HepG2 (cell line): Measurements from ENCODE around the gene SLC20A1. TPM values are rescaled to one million over a fixed set of nuclear protein-coding genes. Genes with fewer than 3 reads are reported as not detected.

Experiments used
- JUN ChIP-seq: sonication (generic); formaldehyde crosslinking; IDR thresholded peaks from 2 replicates; pipeline ENCODE4 v1.4.0; 2020; ENCODE audit warnings: mild to moderate bottlenecking, missing genetic modification reagents
- MAF1 ChIP-seq: sonication (generic); formaldehyde crosslinking; IDR thresholded peaks from 2 replicates; pipeline ENCODE4 v1.5.0; 2020; ENCODE audit warnings: missing genetic modification reagents, borderline replicate concordance
- MED13 ChIP-seq: sonication (generic); formaldehyde crosslinking; IDR thresholded peaks from 2 replicates; pipeline ENCODE4 v1.5.0; 2020; ENCODE audit warnings: missing genetic modification reagents
- MED8 ChIP-seq: sonication (generic); formaldehyde crosslinking; IDR thresholded peaks from 2 replicates; pipeline ENCODE4 v1.8.1; 2023; ENCODE audit warnings: mild to moderate bottlenecking, missing genetic modification reagents; ENCODE audit not compliant: insufficient replicate concordance
- MIER2 ChIP-seq: IDR thresholded peaks from 2 replicates; pipeline ENCODE4 v1.6.1; 2016; ENCODE audit warnings: missing biosample characterization, missing genetic modification reagents
- NR2F1 ChIP-seq, 2 experiments: fragments of 450-650 bp in 1 of 2; formaldehyde crosslinking in 1 of 2; IDR thresholded peaks; 2 replicates each; pipeline versions ENCODE4 v1.5.0 to v1.6.1; 2016 to 2020; ENCODE audit warnings: mild to moderate bottlenecking in 1 of 2, missing compliant biosample characterization in 1 of 2, missing genetic modification reagents in 1 of 2, moderate library complexity in 1 of 2
- SKI ChIP-seq: fragments of 450-650 bp; IDR thresholded peaks from one replicate; pipeline ENCODE4 v1.6.1; 2018; ENCODE audit warnings: mild to moderate bottlenecking; ENCODE audit not compliant: partially characterized antibody
- SMC3 ChIP-seq: IDR thresholded peaks from 2 replicates; pipeline ENCODE4 v1.6.1; 2011; ENCODE audit warnings: low read length, improper control_type of control experiment
- SPEN ChIP-seq: sonication (generic); formaldehyde crosslinking; IDR thresholded peaks from 2 replicates; pipeline ENCODE4 v1.5.1; 2020; ENCODE audit warnings: low read depth, mild to moderate bottlenecking, missing genetic modification reagents
- TEAD3 ChIP-seq: optimal IDR thresholded peaks from 2 replicates; pipeline ENCODE3; 2016; ENCODE audit warnings: borderline replicate concordance
- ZFP36 ChIP-seq: fragments of 150-350 bp; IDR thresholded peaks from 2 replicates; pipeline ENCODE4 v1.6.1; 2018; ENCODE audit warnings: borderline replicate concordance, low read length, low read depth; ENCODE audit not compliant: partially characterized antibody
- ZNF460 ChIP-seq: sonication (generic); formaldehyde crosslinking; IDR thresholded peaks from 2 replicates; pipeline ENCODE4 v1.5.1; 2020; ENCODE audit warnings: missing genetic modification reagents, mild to moderate bottlenecking, borderline replicate concordance
- ZSCAN12 ChIP-seq: sonication (generic); formaldehyde crosslinking; IDR thresholded peaks from 2 replicates; pipeline ENCODE4 v1.9.0; 2021; ENCODE audit warnings: mild to moderate bottlenecking, missing genetic modification reagents
- polyA plus RNA-seq, 8 experiments: library from polyadenylated mRNA; depleted of rRNA in 3 of 8; stranded (reverse) in 7 of 8; unstranded in 1 of 8; fragments of >200 nt; fragmentation: Illumina TruSeq in 4 of 8; extraction: Trizol in 4 of 8; gene quantifications; 2 replicates each; pipeline versions ENCODE4 v1.2.1 to v1.2.3, GENCODE V29; 2011 to 2016; ENCODE audit warnings: low read depth in 4 of 8, missing spikeins in 1 of 8, mixed read lengths in 1 of 8; ENCODE audit not compliant: insufficient read depth in 1 of 8
- total RNA-seq, 5 experiments: library from RNA; depleted of rRNA; stranded (reverse); fragments of >200 nt; fragmentation: Illumina TruSeq; extraction: Trizol; gene quantifications; 2 replicates each; pipeline ENCODE4 v1.2.3, GENCODE V29; 2016; ENCODE audit warnings: low read depth in 1 of 5
- TF ChIP-seq, protein P1 (sequence below): IDR thresholded peaks from 2 replicates; pipeline ENCODE4 v1.4.0; 2020; ENCODE audit warnings: mild to moderate bottlenecking, missing genetic modification reagents
- TF ChIP-seq, protein P2 (sequence below), 2 experiments: sonication (generic) in 1 of 2; formaldehyde crosslinking in 1 of 2; IDR thresholded peaks; 2 replicates each; pipeline versions ENCODE4 v1.4.0 to v1.6.1; 2018 to 2020; ENCODE audit warnings: missing genetic modification reagents in 2 of 2, borderline replicate concordance in 1 of 2, low read depth in 1 of 2, mild to moderate bottlenecking in 1 of 2, missing biosample characterization in 1 of 2
- TF ChIP-seq, protein P3 (sequence below): IDR thresholded peaks from 2 replicates; pipeline ENCODE4 v1.6.1; 2016; ENCODE audit warnings: low read depth, borderline replicate concordance
- TF ChIP-seq, protein P4 (sequence below): IDR thresholded peaks from 2 replicates; pipeline ENCODE4 v1.6.1; 2016
- TF ChIP-seq, protein P5 (sequence below): sonication (generic); formaldehyde crosslinking; IDR thresholded peaks from 2 replicates; pipeline ENCODE4 v1.4.0; 2020; ENCODE audit warnings: missing genetic modification reagents, mild to moderate bottlenecking, borderline replicate concordance

The SLC20A1 gene
- total and polyA plus RNA-seq, 2 of the 13 experiments (the other 11 are each of a cell fraction or from before 2014, with no cell fraction given): 54.0 to 85.9 TPM

DNA sequence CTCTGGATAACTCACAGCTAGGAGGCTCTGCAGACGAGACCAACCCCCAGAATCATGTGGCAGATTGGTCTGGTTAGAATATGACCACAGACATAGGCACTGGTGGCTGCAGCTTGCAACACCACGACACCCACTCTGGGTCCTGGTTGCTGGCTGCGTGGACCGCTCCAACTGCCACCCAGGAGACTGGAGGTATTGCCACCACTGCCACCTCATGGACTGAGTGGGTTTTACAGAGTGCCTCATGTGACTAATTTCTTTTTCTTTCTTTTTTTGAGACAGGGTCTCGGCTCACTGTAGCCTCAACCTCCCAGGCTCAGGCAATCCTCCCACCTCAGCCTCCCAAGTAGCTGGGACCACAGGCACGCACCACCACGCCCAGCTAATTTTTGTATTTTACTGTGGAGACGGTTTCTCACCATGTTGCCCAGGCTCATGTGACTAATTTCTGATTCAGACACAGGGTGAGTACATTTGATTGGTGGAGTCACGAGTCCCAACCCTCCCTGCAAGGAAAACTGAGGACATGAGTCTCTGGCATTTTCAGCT, 45.2 kb downstream of the SLC20A1 start (continued):
- TF ChIP-seq, protein P1, sequence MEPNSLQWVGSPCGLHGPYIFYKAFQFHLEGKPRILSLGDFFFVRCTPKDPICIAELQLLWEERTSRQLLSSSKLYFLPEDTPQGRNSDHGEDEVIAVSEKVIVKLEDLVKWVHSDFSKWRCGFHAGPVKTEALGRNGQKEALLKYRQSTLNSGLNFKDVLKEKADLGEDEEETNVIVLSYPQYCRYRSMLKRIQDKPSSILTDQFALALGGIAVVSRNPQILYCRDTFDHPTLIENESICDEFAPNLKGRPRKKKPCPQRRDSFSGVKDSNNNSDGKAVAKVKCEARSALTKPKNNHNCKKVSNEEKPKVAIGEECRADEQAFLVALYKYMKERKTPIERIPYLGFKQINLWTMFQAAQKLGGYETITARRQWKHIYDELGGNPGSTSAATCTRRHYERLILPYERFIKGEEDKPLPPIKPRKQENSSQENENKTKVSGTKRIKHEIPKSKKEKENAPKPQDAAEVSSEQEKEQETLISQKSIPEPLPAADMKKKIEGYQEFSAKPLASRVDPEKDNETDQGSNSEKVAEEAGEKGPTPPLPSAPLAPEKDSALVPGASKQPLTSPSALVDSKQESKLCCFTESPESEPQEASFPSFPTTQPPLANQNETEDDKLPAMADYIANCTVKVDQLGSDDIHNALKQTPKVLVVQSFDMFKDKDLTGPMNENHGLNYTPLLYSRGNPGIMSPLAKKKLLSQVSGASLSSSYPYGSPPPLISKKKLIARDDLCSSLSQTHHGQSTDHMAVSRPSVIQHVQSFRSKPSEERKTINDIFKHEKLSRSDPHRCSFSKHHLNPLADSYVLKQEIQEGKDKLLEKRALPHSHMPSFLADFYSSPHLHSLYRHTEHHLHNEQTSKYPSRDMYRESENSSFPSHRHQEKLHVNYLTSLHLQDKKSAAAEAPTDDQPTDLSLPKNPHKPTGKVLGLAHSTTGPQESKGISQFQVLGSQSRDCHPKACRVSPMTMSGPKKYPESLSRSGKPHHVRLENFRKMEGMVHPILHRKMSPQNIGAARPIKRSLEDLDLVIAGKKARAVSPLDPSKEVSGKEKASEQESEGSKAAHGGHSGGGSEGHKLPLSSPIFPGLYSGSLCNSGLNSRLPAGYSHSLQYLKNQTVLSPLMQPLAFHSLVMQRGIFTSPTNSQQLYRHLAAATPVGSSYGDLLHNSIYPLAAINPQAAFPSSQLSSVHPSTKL: peak; percentile 30; the same call in 1 of the 2 replicates
- TF ChIP-seq MED13 (no peak), ZNF460 (no peak), JUN (CRISPR knock-in tag) (no peak), NR2F1 (CRISPR knock-in tag; IDR thresholded peaks at IDR 0.05) (no peak), MIER2 (CRISPR knock-in tag) (0 out of 2 replicates have a peak, but pooled peaks have one; percentile 49), ZSCAN12 (CRISPR knock-in tag) (no peak), SPEN (CRISPR knock-in tag) (peak; percentile 29; the same call in 1 of the 2 replicates), MAF1 (CRISPR knock-in tag) (no peak), TEAD3 (peak; percentile 53), SKI (peak; percentile 35), ZFP36 (no peak), MED8 (CRISPR knock-in tag) (no peak), SMC3 (peak; percentile 79)
- TF ChIP-seq, protein P2, sequence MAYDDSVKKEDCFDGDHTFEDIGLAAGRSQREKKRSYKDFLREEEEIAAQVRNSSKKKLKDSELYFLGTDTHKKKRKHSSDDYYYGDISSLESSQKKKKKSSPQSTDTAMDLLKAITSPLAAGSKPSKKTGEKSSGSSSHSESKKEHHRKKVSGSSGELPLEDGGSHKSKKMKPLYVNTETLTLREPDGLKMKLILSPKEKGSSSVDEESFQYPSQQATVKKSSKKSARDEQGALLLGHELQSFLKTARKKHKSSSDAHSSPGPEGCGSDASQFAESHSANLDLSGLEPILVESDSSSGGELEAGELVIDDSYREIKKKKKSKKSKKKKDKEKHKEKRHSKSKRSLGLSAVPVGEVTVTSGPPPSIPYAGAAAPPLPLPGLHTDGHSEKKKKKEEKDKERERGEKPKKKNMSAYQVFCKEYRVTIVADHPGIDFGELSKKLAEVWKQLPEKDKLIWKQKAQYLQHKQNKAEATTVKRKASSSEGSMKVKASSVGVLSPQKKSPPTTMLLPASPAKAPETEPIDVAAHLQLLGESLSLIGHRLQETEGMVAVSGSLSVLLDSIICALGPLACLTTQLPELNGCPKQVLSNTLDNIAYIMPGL (CRISPR knock-in tag; IDR thresholded peaks at IDR 0.05; ENCODE audit: borderline replicate concordance in 1 of 2, low read depth in 1 of 2): peak in 1 of 2 experiments; percentile 70; a peak in 2 of 4 replicates
- TF ChIP-seq, protein P3, sequence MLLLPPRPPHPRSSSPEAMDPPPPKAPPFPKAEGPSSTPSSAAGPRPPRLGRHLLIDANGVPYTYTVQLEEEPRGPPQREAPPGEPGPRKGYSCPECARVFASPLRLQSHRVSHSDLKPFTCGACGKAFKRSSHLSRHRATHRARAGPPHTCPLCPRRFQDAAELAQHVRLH (CRISPR knock-in tag): no peak
- TF ChIP-seq, protein P4, sequence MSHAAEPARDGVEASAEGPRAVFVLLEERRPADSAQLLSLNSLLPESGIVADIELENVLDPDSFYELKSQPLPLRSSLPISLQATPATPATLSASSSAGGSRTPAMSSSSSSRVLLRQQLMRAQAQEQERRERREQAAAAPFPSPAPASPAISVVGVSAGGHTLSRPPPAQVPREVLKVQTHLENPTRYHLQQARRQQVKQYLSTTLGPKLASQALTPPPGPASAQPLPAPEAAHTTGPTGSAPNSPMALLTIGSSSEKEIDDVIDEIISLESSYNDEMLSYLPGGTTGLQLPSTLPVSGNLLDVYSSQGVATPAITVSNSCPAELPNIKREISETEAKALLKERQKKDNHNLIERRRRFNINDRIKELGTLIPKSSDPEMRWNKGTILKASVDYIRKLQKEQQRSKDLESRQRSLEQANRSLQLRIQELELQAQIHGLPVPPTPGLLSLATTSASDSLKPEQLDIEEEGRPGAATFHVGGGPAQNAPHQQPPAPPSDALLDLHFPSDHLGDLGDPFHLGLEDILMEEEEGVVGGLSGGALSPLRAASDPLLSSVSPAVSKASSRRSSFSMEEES (CRISPR knock-in tag): 0 out of 2 replicates have a peak, but pooled peaks have one; percentile 46
- TF ChIP-seq, protein P5, sequence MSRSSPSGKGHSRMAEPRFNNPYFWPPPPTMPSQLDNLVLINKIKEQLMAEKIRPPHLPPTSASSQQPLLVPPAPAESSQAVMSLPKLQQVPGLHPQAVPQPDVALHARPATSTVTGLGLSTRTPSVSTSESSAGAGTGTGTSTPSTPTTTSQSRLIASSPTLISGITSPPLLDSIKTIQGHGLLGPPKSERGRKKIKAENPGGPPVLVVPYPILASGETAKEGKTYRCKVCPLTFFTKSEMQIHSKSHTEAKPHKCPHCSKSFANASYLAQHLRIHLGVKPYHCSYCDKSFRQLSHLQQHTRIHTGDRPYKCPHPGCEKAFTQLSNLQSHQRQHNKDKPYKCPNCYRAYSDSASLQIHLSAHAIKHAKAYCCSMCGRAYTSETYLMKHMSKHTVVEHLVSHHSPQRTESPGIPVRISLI: 0 out of 2 replicates have a peak, but pooled peaks have one; percentile 43
